GM18511 (cell line): ENCODE results near the gene MICAL2.

Source experiments
- ATAC-seq: cut with Tn5 transposase; IDR thresholded peaks from one replicate; pipeline ENCODE4 v1.9.1; 2021; ENCODE audit warnings: mild to moderate bottlenecking, moderate library complexity; ENCODE audit not compliant: unreplicated experiment

The MICAL2 gene

DNA sequence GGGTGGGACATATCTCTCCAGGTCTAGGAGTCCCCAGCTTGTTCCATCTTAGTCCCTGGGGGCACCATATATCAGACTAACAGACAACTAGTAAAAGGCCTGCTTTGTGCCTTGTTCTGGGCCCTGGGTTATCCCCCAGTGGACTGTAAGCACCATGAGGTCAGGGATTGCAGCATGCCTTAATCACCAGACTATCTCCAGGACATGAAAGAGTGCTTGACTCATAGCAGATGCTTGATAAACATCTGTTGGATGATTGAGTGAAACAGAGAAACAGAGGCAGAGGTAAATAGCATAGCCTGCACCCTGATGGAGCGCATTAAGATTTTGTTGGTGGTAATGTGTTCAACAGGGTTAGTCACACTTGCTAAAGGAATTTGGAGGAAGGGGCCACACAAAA, 94.1 kb downstream of the MICAL2 start:
- no peak for ATAC-seq

DNA sequence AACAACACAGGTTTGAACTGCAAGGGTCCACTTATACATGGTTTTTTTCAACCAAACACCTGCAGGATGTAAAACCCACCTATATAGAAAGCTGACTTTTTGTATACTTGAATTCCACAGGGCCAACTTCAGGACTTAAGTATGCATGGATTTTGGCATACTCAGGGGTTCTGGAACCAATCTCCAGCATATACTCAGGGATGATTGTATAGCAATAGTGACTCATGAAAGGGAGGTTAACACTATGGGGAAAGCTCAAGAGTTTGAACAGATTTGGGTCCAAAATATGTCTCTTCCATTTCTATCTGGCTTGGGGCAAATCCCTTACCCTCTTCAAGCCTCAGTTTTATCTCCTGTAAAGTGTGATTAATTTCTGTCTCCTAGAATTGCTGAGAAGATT, 94.9 kb downstream of the MICAL2 start:
- ATAC-seq: no peak

DNA sequence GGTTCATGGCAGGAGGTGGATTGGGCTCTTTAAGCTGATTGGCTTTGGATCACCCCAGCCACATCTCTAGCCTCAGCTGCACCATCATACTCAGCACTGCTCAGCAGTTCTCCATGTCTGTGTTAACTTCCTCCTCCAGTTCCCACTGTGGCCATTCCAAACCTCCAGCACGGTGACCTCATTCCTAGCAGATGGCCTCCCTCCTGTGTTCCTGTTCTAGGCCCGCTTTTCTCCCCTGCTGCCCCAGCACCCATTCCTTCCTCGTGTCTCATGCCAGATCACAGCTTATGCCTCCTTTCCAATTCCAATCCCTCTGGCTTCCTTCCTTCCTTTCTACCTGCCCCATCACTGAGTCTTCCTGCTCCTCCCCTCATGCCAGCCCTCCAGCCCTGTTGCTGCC, 96.1 kb downstream of the MICAL2 start:
- no peak for ATAC-seq

DNA sequence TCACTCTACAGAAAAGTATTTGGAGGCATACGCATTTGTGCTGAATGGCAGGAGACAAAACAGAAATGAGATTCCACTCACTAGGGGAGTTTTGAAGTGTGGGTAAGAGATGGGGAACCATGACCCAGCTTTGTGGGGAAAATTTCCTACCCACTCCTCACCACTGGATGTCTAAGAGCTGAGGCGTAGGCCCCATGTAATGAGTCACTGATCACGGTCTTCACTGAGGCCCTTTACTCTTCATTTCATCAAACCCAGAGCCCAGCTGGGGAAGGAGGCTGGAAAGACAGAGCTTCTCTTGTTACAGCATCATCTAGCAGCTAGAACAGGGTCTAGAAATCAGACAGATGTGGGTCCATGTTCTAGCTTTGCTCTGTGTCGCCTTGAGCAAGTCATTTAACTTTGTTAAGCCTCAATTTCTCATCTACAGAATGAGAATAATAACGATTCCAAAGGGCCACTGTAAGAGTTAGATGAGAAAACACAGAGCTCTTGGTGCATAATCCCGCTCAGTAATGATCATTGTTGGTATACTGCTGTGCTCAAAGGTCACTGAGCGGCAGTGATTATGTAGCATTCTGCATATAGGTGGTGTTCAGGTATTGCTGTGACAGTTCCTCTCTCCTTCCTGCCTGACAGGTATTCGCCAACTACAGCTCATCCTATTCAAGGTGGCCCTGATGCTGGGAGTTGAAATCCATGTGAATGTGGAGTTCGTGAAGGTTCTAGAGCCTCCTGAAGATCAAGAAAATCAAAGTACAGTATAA, 97.2 kb downstream of the MICAL2 start:
- no peak for ATAC-seq

DNA sequence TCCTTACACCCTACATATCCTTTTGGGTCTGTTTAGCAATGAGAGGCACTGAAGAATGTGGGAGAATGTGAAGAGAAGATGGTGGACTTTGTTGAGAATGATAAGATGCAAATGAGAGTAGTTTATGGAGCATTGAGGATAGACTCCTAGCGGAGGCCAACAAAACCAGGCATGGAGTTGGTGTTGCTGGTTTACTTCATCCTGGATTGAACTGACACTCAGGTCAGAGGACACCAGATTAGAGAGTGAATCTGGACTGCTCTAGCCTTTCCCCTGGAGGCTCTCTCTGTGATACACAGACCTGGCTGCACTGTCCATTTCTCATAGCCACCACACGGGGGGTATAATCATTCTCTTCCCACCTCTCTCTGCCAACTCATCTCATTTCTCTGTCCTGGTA, 98.7 kb downstream of the MICAL2 start:
- no peak for ATAC-seq

DNA sequence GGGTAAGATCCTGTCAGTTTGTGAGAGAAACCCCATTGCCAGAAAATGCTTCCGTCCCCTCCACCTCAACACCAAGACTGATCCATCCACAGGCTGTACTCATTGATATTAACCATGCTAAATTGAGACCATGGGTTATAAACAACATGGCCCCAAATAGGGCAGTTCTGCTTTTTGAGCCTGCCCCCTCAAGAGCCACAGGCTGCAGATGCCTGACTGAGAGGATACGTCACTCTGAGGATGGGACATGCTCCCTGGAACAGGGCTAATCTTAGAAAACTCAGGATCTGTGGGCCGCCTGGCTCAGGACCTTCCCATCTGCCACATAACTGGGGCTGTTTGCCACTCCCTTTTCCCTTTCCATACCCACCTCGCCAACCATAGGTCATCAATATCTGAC, 99.8 kb downstream of the MICAL2 start:
- ATAC-seq: no peak

DNA sequence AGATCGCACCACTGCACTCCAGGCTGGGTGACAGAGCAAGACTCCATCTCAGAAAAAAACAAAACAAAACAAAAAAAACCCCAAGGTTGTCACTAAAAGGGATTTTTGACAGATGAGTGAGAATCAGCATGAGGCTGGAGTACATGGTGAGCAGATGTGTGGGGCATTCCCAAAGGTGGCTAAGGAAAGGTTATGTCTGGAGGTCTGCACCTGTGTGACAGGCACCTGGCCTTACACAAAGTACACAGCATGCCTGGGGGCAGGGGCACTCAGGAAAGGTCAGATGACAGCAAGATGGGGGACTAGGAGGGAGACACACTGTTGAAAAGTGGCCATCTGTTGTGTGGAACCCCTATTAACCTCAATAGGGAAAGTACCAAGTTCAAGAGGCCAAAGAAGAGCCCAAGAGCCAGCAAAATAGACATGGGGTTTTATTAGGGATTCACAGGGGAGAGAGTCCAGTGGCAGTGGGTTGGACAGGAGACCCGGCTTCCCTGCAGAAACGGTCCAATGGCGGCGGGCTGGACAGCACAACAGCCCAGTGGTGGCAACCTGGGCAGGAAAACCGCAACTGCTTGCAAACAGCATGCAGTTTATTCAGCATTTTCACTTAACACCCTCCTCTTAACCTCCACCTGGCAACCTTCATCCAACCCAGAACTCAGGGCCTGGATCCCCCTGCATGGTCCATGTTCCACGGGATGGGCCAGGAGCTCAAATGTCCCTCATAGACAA, 101.1 kb downstream of the MICAL2 start:
- no peak for ATAC-seq

DNA sequence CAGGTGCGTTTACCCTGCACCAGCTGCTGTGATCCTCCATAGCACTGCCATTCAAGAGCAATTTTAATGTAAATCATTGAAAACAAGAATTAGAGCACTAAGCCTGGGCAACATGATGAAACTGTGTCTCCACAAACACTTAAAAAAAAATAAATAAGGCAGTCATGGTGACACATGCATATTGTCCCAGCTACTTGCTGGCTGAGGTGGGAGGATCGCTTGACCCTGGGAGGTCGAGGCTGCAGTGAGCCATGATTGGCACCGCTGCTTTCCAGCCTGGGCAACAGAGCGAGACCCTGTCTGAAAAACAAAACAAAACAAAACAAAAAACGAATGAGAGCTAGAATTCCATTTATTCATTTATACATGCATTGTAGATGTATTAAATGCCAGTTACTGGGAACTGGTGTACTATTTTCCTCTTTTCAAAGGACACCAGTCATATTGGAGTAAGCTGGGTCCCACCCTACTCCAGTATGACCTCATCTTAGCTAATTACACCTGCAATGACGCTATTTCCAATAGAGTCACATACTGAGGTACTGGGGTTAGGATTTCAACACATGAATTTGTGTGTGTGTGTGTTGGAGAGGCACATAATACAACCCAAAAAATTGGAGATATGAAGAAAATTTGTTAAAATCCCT, 101.9 kb downstream of the MICAL2 start:
- ATAC-seq: no peak

DNA sequence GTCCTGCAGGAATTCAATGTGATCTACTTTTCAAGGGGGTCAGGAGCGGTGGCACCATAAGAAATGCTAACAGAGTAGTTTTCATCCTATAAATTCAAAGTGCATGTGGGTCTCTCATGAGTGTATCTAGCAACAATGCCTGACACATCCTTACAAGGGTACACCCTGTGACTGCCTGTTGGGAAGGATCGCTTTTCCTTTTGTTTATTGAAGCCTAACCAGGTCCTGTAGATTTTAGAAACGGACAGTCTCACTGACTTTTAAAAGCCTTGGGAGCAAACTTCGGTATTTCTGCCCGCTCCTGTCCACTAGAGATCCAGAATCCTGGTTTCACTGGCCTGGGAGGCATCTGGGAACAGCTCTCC, 102.4 kb downstream of the MICAL2 start:
- no peak for ATAC-seq

DNA sequence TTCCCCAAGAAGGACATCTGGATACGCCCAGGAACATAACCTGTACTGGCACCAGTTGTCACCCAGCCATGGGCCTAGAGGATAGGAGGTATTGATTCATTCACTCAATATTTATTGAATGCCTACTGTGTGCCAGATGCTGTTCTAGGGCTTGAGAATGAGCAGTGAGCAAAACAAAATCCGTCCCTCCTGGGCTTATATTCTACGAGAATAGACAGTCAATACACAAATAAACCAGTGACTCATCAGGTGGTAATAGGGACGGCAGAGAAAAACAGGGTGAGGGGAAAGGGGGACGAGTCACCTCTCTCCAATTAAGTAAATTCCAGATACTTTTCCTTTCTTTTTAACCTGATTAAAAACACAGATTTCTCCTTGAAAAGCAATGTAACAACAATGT, 103.5 kb downstream of the MICAL2 start:
- ATAC-seq: no peak

DNA sequence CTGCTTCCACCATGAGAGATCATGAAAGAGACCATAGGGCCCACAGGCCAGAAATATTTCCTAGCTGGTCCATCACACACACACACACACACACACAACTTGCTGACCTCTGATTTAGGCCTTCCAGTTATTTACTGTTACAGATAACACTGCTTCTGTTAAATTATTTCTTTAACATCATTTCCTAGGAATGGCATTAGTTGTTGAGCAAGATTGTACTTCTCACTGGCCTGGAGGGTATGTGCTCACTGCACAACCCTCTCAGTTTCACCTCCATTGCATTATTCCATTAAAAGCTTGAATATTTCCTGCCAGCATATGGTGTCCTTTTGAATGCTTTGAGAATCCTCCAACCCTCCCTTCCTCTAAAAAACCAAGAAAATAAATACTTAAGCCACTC, 104.4 kb downstream of the MICAL2 start:
- ATAC-seq: no peak

DNA sequence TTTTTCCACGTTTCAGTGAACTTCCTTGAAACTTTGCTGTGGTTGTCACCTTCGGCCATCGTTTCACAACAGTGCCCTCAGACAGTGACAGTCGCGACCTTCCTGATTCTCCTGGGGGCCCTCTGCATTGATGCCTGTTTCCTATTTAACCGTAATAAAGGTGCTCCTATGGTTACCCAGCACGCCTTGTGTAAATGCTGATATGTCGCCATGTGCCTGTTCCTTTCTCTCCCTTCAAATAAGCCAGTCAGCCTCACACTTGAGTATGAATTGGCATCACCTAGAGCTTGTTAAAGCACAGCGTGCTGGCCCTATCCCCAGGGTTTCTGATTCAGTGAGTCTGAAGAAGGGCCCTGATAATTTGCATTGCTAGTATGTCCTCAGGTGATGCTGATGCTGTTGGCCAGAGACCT, 104.8 kb downstream of the MICAL2 start:
- ATAC-seq: no peak

DNA sequence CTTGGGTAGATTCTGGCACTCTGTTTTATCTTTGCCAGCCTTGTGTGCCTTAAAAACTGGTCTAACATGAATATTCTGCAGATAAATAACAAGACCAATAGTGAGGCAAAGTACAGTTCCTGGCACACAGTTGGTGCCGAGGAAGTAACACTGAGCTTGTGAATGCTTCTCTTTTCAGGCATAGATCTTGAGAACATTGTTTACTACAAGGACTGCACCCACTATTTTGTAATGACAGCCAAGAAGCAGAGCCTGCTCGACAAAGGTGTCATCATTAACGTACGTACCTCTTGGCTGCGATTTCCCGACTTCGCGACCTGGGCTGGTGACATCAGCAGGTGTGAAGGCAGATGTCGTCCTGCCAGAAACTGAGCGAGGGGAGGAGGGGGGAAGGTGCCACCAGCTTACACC, 105.7 kb downstream of the MICAL2 start:
- no peak for ATAC-seq

DNA sequence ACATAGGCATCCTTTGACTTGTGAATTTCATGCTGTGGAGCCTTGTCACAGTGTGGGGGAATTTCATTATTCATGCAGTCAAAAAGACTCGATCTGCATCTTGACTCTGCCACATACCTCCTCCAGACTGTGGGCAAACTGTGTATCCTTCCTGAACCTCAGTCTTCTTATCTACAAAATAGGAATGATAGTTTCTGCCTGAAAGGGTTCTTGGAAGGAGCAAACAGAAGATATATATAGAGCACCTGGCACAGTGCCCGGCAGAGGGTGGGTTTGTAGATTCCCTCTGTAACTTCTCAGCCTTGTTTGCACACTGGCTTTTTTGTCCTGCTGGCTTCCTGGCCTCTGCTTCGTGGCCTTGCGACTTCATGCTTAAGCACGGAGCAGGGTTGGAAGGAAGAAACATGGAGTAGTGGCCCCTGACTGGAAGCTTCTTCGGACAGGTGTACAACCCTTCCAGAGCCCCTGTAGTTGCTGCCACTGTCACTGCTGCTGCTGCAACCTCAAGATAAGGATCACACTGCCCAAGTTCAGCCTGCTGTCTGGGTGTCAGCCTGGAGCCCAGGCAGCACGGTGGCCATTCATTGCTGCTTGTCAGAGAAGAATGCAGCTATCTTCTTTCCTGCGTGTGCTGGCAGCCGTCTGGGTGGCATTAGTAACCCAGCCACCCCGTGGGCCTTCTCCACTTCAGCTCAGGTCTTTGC, 106.4 kb downstream of the MICAL2 start:
- no peak for ATAC-seq

DNA sequence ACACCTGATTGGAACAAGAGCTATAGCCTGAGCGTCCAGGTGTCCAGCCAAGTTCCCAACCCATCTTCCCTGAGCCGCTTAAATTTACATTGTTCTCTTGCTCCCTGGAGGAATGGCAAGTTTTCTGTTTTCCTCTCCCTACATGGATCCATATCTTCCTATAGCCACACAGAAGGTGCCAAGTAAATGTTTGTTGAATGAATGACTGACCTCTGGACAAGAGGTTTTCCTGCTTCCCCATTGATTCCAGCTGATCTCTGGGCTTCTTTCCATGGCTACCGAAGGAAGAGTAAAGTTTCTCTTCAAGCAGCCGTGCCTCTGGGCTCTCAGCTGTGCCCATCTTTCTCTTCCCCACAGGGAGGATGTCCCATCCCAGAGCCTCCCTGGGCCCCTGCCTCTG, 107.5 kb downstream of the MICAL2 start:
- no peak for ATAC-seq

DNA sequence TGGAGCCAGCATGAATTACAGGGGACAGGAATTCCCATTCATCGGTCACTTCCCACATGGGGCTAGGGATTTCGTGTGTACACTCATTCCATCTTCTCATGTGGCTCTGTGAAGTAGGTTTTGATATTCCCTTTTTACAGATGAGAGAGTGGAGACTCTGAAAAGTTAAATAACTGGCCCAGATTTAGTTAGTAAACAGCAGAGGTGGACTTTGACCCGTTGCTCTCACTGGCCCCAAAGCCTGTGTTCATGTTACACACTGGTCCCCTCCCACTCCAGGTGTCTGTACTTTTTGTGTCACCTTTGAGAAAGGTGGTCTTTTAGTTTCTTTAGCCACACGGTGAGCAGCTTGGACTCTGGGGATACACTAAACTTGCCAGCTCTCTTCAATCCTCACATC, 108.5 kb downstream of the MICAL2 start:
- no peak for ATAC-seq

DNA sequence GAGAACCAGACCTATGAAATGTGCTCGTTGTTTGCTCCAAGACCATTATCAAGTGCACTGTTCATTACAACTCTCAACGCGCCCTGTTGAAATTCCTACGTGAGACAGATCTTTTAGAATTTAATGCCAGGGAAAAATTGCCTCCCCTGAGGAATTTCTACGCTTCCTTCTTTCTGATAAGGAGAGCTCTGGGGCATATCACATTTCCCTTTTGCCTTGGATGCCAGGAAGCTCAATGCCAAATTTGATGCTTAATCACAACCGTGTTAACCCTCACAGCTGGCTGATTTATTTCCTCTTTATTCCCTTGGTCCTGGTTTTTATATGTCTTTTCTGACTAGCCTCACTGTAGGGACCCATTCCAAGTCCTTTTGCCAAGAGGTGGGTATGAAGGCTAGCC, 109.4 kb downstream of the MICAL2 start:
- ATAC-seq: no peak

DNA sequence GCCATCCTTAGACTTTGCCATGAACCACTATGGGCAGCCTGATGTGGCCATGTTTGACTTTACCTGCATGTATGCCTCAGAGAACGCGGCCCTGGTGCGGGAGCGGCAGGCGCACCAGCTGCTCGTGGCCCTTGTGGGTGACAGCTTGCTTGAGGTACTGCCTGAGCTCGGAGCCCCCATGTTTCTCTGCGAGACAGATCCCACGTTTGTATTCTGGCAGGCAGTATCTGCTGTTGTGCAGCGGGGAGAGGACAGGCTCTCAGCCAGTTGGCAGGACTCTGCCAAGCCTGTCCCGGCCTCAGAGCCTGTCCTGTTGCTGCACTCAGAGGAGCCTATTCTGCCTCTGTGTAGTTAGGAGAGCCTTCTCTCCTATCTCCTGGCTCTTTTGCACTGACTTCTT, 109.9 kb downstream of the MICAL2 start:
- ATAC-seq: no peak

DNA sequence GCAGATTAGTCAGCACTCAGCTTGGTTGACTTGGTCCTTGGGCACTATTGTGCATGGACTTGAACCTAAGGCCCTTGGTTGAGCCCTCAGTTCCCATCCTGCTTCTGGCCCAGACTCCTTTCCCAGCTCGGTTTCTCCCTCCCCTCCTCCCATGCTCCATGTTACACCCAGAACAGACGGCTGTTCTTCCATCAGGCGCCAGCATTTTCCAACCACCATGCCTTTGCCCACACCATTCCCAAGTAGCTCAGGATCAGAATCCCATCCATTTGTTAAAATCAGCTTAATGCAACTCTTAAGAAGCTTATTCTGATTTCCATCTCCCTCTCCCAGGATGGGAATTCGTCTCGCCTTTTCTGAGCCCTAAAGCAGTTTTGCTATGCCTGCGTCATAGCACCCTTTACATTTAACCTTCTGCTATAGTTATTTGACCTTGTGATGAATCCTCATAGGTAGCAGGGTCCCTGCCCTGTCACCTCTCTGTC, 110.7 kb downstream of the MICAL2 start:
- no peak for ATAC-seq

DNA sequence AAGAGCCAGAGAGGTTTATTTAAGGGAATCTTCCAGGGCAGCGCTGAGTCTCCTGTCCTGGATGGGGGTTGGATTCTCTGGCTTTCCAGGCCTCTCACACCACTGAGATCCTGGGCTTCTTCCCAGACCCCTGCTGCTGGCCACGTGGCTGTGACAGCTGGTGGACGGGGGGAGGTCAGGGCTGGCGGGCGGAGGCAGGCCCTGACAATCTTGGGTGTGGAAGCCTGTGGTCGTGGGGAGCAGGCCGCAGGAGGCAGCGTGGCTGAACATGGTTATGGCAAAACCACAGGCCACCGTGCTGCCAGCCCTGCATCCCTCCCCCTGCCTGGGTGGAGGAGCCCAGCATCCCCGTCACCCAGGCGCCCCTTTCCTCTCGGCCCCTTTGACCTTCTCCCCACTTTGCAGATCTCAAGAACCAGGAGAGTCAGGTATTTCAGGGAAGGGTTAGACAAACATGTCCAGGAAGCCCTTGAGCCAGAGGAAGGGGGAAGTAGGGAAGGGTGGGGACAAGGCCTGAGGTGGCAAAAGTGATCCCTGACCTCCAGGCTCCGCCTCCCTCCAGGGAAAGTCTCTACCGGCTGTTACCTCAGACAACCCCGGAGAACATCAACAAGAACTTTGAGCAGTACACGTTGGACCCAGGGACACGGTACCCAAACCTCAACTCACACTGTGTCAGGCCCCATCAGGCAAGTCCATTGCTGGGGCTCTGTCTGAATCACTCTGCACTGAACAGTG, 111.8 kb downstream of the MICAL2 start:
- ATAC-seq: no peak
